ENCODE results near the gene AGPAT1.

- TF ChIP-seq, protein P1, sequence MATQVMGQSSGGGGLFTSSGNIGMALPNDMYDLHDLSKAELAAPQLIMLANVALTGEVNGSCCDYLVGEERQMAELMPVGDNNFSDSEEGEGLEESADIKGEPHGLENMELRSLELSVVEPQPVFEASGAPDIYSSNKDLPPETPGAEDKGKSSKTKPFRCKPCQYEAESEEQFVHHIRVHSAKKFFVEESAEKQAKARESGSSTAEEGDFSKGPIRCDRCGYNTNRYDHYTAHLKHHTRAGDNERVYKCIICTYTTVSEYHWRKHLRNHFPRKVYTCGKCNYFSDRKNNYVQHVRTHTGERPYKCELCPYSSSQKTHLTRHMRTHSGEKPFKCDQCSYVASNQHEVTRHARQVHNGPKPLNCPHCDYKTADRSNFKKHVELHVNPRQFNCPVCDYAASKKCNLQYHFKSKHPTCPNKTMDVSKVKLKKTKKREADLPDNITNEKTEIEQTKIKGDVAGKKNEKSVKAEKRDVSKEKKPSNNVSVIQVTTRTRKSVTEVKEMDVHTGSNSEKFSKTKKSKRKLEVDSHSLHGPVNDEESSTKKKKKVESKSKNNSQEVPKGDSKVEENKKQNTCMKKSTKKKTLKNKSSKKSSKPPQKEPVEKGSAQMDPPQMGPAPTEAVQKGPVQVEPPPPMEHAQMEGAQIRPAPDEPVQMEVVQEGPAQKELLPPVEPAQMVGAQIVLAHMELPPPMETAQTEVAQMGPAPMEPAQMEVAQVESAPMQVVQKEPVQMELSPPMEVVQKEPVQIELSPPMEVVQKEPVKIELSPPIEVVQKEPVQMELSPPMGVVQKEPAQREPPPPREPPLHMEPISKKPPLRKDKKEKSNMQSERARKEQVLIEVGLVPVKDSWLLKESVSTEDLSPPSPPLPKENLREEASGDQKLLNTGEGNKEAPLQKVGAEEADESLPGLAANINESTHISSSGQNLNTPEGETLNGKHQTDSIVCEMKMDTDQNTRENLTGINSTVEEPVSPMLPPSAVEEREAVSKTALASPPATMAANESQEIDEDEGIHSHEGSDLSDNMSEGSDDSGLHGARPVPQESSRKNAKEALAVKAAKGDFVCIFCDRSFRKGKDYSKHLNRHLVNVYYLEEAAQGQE (IDR thresholded peaks at IDR 0.05; ENCODE audit: borderline replicate concordance in 1 of 2, low read depth in 1 of 2, low read length in 2 of 2): no peak
- TF ChIP-seq, protein P2, sequence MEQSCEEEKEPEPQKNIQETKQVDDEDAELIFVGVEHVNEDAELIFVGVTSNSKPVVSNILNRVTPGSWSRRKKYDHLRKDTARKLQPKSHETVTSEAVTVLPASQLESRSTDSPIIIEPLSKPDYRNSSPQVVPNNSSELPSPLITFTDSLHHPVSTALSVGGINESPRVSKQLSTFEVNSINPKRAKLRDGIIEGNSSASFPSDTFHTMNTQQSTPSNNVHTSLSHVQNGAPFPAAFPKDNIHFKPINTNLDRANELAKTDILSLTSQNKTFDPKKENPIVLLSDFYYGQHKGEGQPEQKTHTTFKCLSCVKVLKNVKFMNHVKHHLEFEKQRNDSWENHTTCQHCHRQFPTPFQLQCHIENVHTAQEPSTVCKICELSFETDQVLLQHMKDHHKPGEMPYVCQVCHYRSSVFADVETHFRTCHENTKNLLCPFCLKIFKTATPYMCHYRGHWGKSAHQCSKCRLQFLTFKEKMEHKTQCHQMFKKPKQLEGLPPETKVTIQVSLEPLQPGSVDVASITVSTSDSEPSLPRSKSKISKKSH (CRISPR knock-in tag; IDR thresholded peaks at IDR 0.05; ENCODE audit: borderline replicate concordance): 0 out of 2 replicates have a peak, but pooled peaks have one; percentile 22
- TF ChIP-seq KLF11 (CRISPR knock-in tag; IDR thresholded peaks at IDR 0.05) (no peak; the same call in 1 of the 2 replicates), JUN (CRISPR knock-in tag; IDR thresholded peaks at IDR 0.05) (no peak), STAG1 (CRISPR knock-in tag; IDR thresholded peaks at IDR 0.05) (peak; percentile 94), YY1 (IDR thresholded peaks at IDR 0.05; ENCODE audit: insufficient read depth, insufficient replicate concordance, low read depth, low read length) (peak; percentile 58), KDM5A (IDR thresholded peaks at IDR 0.05; ENCODE audit: borderline replicate concordance, low read length) (no peak; the same call in 1 of the 2 replicates)
Measured at GRCh38 chr6:32118782-32119628, 56.9 kb downstream of the AGPAT1 start.
